Activated naive CD4-positive, alpha-beta T cell treated with anti-CD3 and anti-CD28 coated beads, Interleukin-2, amount 50 U/mL, for 16 hours (primary cell): ENCODE results near the gene OLIG1.

Experiments
- DNase-seq: peaks from one replicate; pipeline ENCODE4 v3.0.0-alpha.2; 2020

Gene OLIG1

GRCh38 chr21:33031152-33031911, 38.6 kb upstream of the OLIG1 start:
- no peak for DNase-seq

- DNase-seq: no peak
These were observed 37.4 kb upstream of the OLIG1 start for GRCh38 chr21:33032434-33033047.

- DNase-seq: no peak
These were observed 36.6 kb upstream of the OLIG1 start for GRCh38 chr21:33033094-33033951.

GRCh38 chr21:33033961-33034413, 36.0 kb upstream of the OLIG1 start:
- DNase-seq: no peak

- DNase-seq: no peak
These were observed 34.8 kb upstream of the OLIG1 start for GRCh38 chr21:33035147-33035546.

GRCh38 chr21:33036430-33037162, 33.3 kb upstream of the OLIG1 start:
- DNase-seq: no peak

GRCh38 chr21:33037501-33037900, 32.4 kb upstream of the OLIG1 start:
- DNase-seq: no peak

- no peak for DNase-seq
These were observed 30.4 kb upstream of the OLIG1 start for GRCh38 chr21:33039536-33039935.

GRCh38 chr21:33040215-33040614, 29.7 kb upstream of the OLIG1 start:
- DNase-seq: no peak

GRCh38 chr21:33041981-33042380, 28.0 kb upstream of the OLIG1 start:
- DNase-seq: no peak

- no peak for DNase-seq
These were observed 27.1 kb upstream of the OLIG1 start for GRCh38 chr21:33042812-33043211.

- DNase-seq: no peak
These were observed 23.5 kb upstream of the OLIG1 start for GRCh38 chr21:33046455-33046854.

GRCh38 chr21:33047231-33047630, 22.7 kb upstream of the OLIG1 start:
- no peak for DNase-seq

GRCh38 chr21:33051925-33052324, 18.0 kb upstream of the OLIG1 start:
- DNase-seq: no peak

- DNase-seq: no peak
These were observed 16.0 kb upstream of the OLIG1 start for GRCh38 chr21:33053951-33054350.

- no peak for DNase-seq
These were observed 13.9 kb upstream of the OLIG1 start for GRCh38 chr21:33055991-33056390.

GRCh38 chr21:33057385-33057940, 12.5 kb upstream of the OLIG1 start:
- DNase-seq: no peak

GRCh38 chr21:33058527-33058926, 11.4 kb upstream of the OLIG1 start:
- no peak for DNase-seq

GRCh38 chr21:33058957-33059356, 11.0 kb upstream of the OLIG1 start:
- no peak for DNase-seq

- DNase-seq: no peak
These were observed 10.5 kb upstream of the OLIG1 start for GRCh38 chr21:33059380-33059841.

- DNase-seq: no peak
These were observed 8.7 kb upstream of the OLIG1 start for GRCh38 chr21:33061233-33061632.

GRCh38 chr21:33063375-33063883, 6.5 kb upstream of the OLIG1 start:
- no peak for DNase-seq
